Thyroid gland (tissue), 4 donors: ENCODE results near the gene METTL1. TPM values are rescaled to one million over a fixed set of nuclear protein-coding genes. Genes with fewer than 3 reads are reported as not detected.
A peak's percentile ranks its signal among the peaks of the same experiment; 100 is the strongest.

ENCODE experiments used
- DNase-seq, 2 donors: peaks; one replicate each; pipeline ENCODE4 v3.0.0-alpha.2; 2019
- H3K27ac ChIP-seq, 3 donors: fragments of 200-600 bp; sonication (generic); 1 replicate in 2 of 3; 2 replicates in 1 of 3; pipeline ENCODE4 v1.5.1; 2016 to 2019; ENCODE audit warnings: mild to moderate bottlenecking in 1 of 3, moderate library complexity in 1 of 3
- H3K27me3 ChIP-seq: fragments of 200-600 bp; sonication (generic); one replicate; pipeline ENCODE4 v1.5.1; 2019
- H3K36me3 ChIP-seq, 2 donors: fragments of 200-600 bp; sonication (generic); one replicate each; pipeline ENCODE4 v1.5.1; 2016 to 2019
- H3K4me1 ChIP-seq, 2 donors: fragments of 200-600 bp; sonication (generic); one replicate each; pipeline ENCODE4 v1.5.1; 2017 to 2019
- H3K4me3 ChIP-seq, 3 donors: fragments of 200-600 bp; sonication (generic); replicated peaks in 1 of 3; 1 replicate in 2 of 3; 2 replicates in 1 of 3; pipeline ENCODE4 v1.5.1; 2016; ENCODE audit warnings: mild to moderate bottlenecking in 1 of 3
- H3K9me3 ChIP-seq: fragments of 200-600 bp; sonication (generic); one replicate; pipeline ENCODE4 v1.5.1; 2017
- POLR2A ChIP-seq, 2 donors: fragments of 450-650 bp; IDR thresholded peaks; one replicate each; pipeline ENCODE4 v1.6.1; 2017; ENCODE audit warnings: antibody characterized with exemption in 2 of 2, mild to moderate bottlenecking in 2 of 2, moderate library complexity in 1 of 2
- WGBS, 2 donors: methylation state at CpG; one replicate each; pipeline ENCODE4 v1.1.5; 2017; 5-methylcytosine and 5-hydroxymethylcytosine counted together
- intact Hi-C: fragments of 100-400 bp; cut with DNase I; formaldehyde crosslinking; loops from one replicate; pipeline ENCODE4 v1.15.1; 2023
- total RNA-seq, 4 donors: library from RNA; depleted of rRNA; stranded (reverse); fragments of >200 nt; gene quantifications; one replicate each; pipeline ENCODE4 v1.2.3, GENCODE V29; 2016
- TF ChIP-seq, protein P1 (sequence below), 6 experiments: fragments of 200-600 bp in 3 of 6; fragments of 450-650 bp in 3 of 6; sonication (generic) in 3 of 6; IDR thresholded peaks; one replicate each; pipeline ENCODE4 v1.5.1; 2016 to 2019; ENCODE audit warnings: antibody characterized with exemption in 6 of 6, mild to moderate bottlenecking in 2 of 6, inconsistent platforms in 1 of 6, moderate library complexity in 1 of 6

METTL1 gene
- total RNA-seq, 4 donors from 2014 or later: 7.9 to 24.5 (median 13.1) TPM

DNA sequence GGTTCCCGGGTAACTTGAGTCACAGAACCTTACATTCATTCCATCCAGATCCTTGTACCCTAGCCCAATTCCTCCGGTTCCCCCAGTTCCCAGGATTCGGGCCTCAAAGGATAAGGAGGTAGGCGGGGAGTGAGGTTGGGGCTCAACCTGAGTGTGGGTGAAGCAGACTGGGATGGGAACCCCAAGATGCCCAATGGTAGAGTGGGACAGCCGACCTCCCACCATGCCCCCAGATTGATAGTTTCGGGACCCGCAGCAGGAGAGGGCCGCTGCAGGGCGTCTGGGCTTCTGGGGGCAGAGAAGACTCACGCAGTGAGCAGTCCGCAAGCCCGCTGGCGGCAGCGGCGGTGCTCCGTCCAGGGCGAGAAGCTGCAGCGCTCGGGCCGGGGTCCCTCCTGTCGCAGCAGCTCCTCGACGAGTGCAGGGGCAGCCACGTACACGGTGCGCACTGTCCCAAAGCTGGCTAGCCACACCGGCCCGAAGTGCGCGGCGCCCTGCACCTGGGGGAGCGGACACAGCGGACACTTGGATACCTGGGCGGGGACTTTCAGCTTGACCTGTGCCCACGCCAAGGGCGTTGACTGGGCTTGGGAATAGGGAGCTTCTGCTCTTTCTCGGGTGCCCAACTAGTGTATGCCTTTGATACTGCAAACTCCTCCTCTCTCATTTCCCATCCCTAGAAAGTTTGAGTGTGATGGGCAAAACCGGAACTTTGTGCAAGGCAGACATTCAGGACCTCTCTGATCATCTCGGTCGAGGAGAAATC lies 6.0 kb downstream of the METTL1 start:
- Histone ChIP-seq H3K4me1 (peaks cover 29 to 45% of the 10 kb centered on the region in 2 donors), H3K27ac (peak overlapping the region in 2 of 3 donors; percentile 27 to 49), H3K36me3 (no peaks in the 10 kb centered on the region), H3K27me3 (no peaks in the 10 kb centered on the region), H3K9me3 (no peaks in the 10 kb centered on the region), H3K4me3 (peak overlapping the region; percentile 10 to 37 (median 18))
- peak; percentile 52 to 53 for DNase-seq
- no peak for TF ChIP-seq POLR2A (IDR thresholded peaks at IDR 0.05)
- TF ChIP-seq, protein P1, sequence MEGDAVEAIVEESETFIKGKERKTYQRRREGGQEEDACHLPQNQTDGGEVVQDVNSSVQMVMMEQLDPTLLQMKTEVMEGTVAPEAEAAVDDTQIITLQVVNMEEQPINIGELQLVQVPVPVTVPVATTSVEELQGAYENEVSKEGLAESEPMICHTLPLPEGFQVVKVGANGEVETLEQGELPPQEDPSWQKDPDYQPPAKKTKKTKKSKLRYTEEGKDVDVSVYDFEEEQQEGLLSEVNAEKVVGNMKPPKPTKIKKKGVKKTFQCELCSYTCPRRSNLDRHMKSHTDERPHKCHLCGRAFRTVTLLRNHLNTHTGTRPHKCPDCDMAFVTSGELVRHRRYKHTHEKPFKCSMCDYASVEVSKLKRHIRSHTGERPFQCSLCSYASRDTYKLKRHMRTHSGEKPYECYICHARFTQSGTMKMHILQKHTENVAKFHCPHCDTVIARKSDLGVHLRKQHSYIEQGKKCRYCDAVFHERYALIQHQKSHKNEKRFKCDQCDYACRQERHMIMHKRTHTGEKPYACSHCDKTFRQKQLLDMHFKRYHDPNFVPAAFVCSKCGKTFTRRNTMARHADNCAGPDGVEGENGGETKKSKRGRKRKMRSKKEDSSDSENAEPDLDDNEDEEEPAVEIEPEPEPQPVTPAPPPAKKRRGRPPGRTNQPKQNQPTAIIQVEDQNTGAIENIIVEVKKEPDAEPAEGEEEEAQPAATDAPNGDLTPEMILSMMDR (IDR thresholded peaks at IDR 0.05): no peak
- intact Hi-C loops: no loop called here
- 2 to 7% methylated on average over 14 to 22 of the region's 40 CpGs for WGBS, 2 donors

DNA sequence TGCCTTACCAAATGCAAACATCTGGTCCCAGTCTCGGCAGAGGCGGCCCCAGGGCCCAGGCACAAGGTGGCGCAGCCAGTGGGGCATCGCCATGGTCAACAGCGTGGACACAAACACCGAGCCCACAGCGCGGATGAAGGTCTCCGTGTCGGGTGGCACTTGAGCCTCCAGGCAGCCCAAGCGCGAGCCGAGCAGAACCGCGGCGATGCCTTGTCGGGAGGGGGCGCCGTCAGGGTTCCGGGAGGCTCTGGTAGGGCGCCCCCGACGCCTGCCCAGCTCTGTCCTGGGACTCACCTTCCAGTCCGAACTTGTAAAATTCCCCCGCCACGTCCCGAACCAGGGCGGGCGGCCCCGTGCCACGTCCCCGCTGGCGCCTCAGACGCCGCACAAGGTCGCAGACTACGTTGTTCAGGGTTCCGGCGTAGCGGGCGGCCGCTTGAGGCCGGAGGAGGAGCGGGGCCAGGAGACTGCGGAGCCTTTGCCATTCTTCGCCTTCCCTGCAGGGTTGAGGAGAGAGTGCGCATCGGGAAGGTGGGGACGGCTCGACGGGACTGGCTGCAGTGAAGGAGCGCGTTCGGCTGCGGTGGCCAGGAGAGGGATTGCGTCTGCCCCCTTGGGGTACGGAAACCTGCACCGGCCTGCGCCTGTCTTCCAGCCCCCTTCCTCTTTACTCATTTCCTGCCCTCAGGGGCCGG lies 6.8 kb downstream of the METTL1 start:
- no peaks in the 10 kb centered on the region for H3K27me3 ChIP-seq
- TF ChIP-seq POLR2A (IDR thresholded peaks at IDR 0.05): no peak
- TF ChIP-seq, protein P1 (IDR thresholded peaks at IDR 0.05): peak in 2 of 6 experiments; percentile 24 to 26

DNA sequence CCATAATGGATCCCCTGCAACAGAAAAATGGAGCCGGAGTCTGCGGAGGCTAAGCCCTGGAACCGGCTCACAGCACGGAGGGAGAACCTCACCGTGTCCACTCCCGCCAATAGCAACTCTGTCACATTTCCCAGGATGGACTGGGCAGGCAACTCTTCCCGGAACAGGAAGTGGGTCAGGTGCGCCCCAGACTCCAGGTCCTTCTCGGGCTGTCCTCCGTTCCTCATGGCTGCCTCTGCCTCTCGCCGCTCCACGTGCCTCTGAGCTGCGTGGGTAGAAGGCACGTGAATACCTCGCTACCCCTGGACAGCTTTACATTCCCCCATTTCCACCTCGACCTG lies 7.3 kb downstream of the METTL1 start:
- peaks cover 28 to 42% of the 10 kb centered on the region in 2 donors for H3K4me1 ChIP-seq
- peak; percentile 77 to 79 for DNase-seq
- no peak for TF ChIP-seq POLR2A (IDR thresholded peaks at IDR 0.05)
- TF ChIP-seq, protein P1 (IDR thresholded peaks at IDR 0.05): no peak
- H3K36me3 ChIP-seq: no peaks in the 10 kb centered on the region
- H3K9me3 ChIP-seq: no peaks in the 10 kb centered on the region
- H3K27me3 ChIP-seq: no peaks in the 10 kb centered on the region
- H3K4me3 ChIP-seq: peak overlapping the region in 2 of 3 donors; percentile 23 to 37
- peak overlapping the region in 1 of 3 donors; percentile 27 for H3K27ac ChIP-seq
- intact Hi-C loops: no loop called here
- 14 to 45% methylated on average over 6 to 17 of the region's 17 CpGs for WGBS, 2 donors

More for the DNA sequence above, 6.8 kb downstream of the METTL1 start:
- Histone ChIP-seq H3K4me1 (peaks cover 28 to 42% of the 10 kb centered on the region in 2 donors), H3K4me3 (peak overlapping the region in 2 of 3 donors; percentile 23 to 37), H3K27ac (peak overlapping the region in 1 of 3 donors; percentile 27), H3K9me3 (no peaks in the 10 kb centered on the region), H3K36me3 (no peaks in the 10 kb centered on the region)
- peak; percentile 53 to 60 for DNase-seq
- WGBS, 2 donors: 2 to 4% methylated on average over 26 to 39 of the region's 60 CpGs
- intact Hi-C loops: no loop called here

DNA sequence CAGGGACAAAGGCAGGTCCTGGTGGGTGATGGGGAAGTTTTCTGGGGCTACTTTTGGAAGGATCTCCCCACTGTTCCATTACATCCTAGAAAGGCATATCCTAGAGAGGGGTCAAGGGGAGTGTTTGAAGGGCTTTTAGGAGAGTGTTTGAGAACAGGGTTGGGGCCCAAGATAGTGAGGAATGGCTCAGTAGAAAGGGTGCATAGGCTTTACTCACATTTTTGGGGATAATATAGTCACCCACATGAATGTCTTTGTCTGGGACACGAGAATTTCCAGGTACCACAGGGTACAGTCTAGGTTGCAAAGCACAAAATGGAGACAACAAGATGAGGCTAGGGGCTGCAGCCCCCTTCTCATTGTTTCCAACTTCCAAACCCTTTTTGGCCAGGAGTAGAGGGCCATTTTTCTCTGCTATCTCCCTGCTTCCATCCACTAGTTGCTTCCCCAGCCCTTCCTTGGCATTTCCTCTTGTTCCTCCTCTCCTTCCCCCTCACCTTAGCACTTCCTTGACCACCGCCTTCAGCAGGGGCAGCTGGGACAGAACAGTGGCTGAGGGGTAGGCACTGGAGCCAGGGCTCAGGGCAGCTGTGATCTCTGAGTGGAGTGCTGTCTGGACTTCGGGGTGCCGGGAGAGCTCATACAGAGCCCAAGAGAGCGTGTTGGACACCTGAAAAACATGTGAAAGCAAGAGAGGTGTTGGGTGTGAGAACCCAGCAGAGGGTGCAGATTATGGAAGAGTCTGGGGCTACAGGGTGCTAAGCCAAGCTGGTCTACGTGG lies 7.8 kb downstream of the METTL1 start:
- 76 to 81% methylated on average over 6 of the region's 6 CpGs for WGBS, 2 donors
- Histone ChIP-seq H3K4me1 (peaks cover 28 to 42% of the 10 kb centered on the region in 2 donors), H3K36me3 (peaks cover 0 to 1% of the 10 kb centered on the region in 2 donors), H3K27me3 (no peaks in the 10 kb centered on the region), H3K4me3 (no peak overlapping the region), H3K9me3 (no peaks in the 10 kb centered on the region), H3K27ac (no peak overlapping the region)
- DNase-seq: no peak
- intact Hi-C loops: no loop called here
- TF ChIP-seq POLR2A (IDR thresholded peaks at IDR 0.05): no peak
- TF ChIP-seq, protein P1 (IDR thresholded peaks at IDR 0.05): no peak
